HuH-7.5 (cell line): ENCODE measurements around the gene KCNJ6.
"Not testable (repeated sequence)": the region's sequence is repeated elsewhere in the genome, so short reads cannot be mapped to it uniquely, and the experiment has no call there.

ENCODE experiments used
- DNase-seq: peaks from one replicate; pipeline ENCODE4 v3.0.0; 2011; ENCODE audit warnings: low spot score

KCNJ6 gene

GRCh38 chr21:37916310-37917051 is at the start of gene KCNJ6:
Gene KCNJ6, minus strand, starts transcription at chr21:37916457. Its CDS starts 75,775 bp downstream, at chr21:37840682.
- DNase-seq = no peak

GRCh38 chr21:37965088-37965805 is 49.0 kb upstream of the KCNJ6 start:
- no peak for DNase-seq

- DNase-seq = no peak
Measured at GRCh38 chr21:37958537-37958936, 42.3 kb upstream of the KCNJ6 start.

- no peak for DNase-seq
Measured at GRCh38 chr21:37956772-37957171, 40.5 kb upstream of the KCNJ6 start.

GRCh38 chr21:37945036-37945435 is 28.8 kb upstream of the KCNJ6 start:
- DNase-seq = no peak

GRCh38 chr21:37944496-37944895 is 28.2 kb upstream of the KCNJ6 start:
- no peak for DNase-seq

- DNase-seq = no peak
Measured at GRCh38 chr21:37940691-37941090, 24.4 kb upstream of the KCNJ6 start.

GRCh38 chr21:37939838-37940237 is 23.6 kb upstream of the KCNJ6 start:
- no peak for DNase-seq

- DNase-seq = no peak
Measured at GRCh38 chr21:37939251-37939650, 23.0 kb upstream of the KCNJ6 start.

- no peak for DNase-seq
Measured at GRCh38 chr21:37937668-37938067, 21.4 kb upstream of the KCNJ6 start.

GRCh38 chr21:37936010-37936785 is 19.9 kb upstream of the KCNJ6 start:
- DNase-seq = no peak

- no peak for DNase-seq
Measured at GRCh38 chr21:37932936-37933335, 16.7 kb upstream of the KCNJ6 start.

GRCh38 chr21:37927711-37928110 is 11.5 kb upstream of the KCNJ6 start:
- DNase-seq = no peak

GRCh38 chr21:37921091-37921490 is 4.8 kb upstream of the KCNJ6 start:
- no peak for DNase-seq

GRCh38 chr21:37920302-37920701 is 4.0 kb upstream of the KCNJ6 start:
- DNase-seq = not testable (repeated sequence)

GRCh38 chr21:37917612-37918011 is 1.4 kb upstream of the KCNJ6 start:
- no peak for DNase-seq

- no peak for DNase-seq
Measured at GRCh38 chr21:37915941-37916309, 332 bp downstream of the KCNJ6 start.

- no peak for DNase-seq
Measured at GRCh38 chr21:37915497-37915911, 753 bp downstream of the KCNJ6 start.

- DNase-seq = no peak
Measured at GRCh38 chr21:37912616-37913015, 3.6 kb downstream of the KCNJ6 start.

GRCh38 chr21:37909936-37910335 is 6.3 kb downstream of the KCNJ6 start:
- DNase-seq = no peak

GRCh38 chr21:37908691-37909090 is 7.6 kb downstream of the KCNJ6 start:
- DNase-seq = no peak

- no peak for DNase-seq
Measured at GRCh38 chr21:37907076-37907475, 9.2 kb downstream of the KCNJ6 start.

GRCh38 chr21:37905291-37905690 is 11.0 kb downstream of the KCNJ6 start:
- no peak for DNase-seq
